Measurements from ENCODE around the gene COPE.

DNA sequence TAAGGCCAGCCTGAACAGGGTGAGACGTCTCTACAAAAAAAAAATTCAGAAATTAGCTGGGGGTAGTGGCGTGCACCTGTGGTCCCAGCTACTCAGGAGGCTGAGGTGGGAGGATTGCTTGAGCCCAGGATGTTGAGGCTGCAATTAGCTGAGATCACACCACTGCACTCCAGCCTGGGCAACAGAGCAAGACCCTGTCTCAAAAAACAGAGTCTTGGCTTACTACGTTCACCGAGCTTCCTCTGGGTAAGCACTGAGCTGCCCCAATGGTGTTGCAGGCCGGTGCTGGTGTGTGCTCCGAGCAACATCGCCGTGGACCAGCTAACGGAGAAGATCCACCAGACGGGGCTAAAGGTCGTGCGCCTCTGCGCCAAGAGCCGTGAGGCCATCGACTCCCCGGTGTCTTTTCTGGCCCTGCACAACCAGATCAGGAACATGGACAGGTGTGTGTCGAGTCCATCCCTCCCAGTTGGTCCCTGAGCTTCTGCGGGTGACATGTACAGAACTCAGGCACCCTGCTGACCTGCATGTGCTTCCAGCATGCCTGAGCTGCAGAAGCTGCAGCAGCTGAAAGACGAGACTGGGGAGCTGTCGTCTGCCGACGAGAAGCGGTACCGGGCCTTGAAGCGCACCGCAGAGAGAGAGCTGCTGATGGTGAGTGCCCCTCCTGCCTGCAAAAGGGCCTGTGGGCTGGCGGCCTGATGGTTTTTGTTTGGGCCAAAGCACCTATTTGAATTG, 63.4 kb downstream of the COPE start:
- no peak for TF ChIP-seq POLR2A (IDR thresholded peaks at IDR 0.05)
- TF ChIP-seq, protein P1, sequence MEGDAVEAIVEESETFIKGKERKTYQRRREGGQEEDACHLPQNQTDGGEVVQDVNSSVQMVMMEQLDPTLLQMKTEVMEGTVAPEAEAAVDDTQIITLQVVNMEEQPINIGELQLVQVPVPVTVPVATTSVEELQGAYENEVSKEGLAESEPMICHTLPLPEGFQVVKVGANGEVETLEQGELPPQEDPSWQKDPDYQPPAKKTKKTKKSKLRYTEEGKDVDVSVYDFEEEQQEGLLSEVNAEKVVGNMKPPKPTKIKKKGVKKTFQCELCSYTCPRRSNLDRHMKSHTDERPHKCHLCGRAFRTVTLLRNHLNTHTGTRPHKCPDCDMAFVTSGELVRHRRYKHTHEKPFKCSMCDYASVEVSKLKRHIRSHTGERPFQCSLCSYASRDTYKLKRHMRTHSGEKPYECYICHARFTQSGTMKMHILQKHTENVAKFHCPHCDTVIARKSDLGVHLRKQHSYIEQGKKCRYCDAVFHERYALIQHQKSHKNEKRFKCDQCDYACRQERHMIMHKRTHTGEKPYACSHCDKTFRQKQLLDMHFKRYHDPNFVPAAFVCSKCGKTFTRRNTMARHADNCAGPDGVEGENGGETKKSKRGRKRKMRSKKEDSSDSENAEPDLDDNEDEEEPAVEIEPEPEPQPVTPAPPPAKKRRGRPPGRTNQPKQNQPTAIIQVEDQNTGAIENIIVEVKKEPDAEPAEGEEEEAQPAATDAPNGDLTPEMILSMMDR (IDR thresholded peaks at IDR 0.05 in 4 of 5, conservative IDR thresholded peaks at IDR 0.05 in 1 of 5) = no peak

Measured in gastrocnemius medialis (tissue), 4 donors.